GM12878 (cell line): ENCODE results near the gene CINP.

Experiments used
- IKZF2 ChIP-seq, 2 experiments: fragments of 450-650 bp; IDR thresholded peaks; 2 replicates each; pipeline ENCODE4 v1.6.1; 2017; ENCODE audit warnings: mild to moderate bottlenecking in 2 of 2, moderate library complexity in 2 of 2
- IRF4 ChIP-seq: IDR thresholded peaks from 2 replicates; pipeline ENCODE4 v1.6.1; 2011; ENCODE audit warnings: low read depth, low read length
- NFIC ChIP-seq: IDR thresholded peaks from 2 replicates; pipeline ENCODE4 v1.6.1; 2012; ENCODE audit warnings: low read depth, mild to moderate bottlenecking, inconsistent platforms, low read length, moderate library complexity
- PML ChIP-seq: IDR thresholded peaks from 2 replicates; pipeline ENCODE4 v1.6.1; 2012; ENCODE audit warnings: low read length, inconsistent platforms
- POLR2A ChIP-seq: IDR thresholded peaks from 2 replicates; pipeline ENCODE4 v1.6.1; 2011; ENCODE audit warnings: low read depth, mild to moderate bottlenecking, low read length
- POU2F2 ChIP-seq: IDR thresholded peaks from 3 replicates; pipeline ENCODE4 v1.6.1; 2011; ENCODE audit warnings: low read depth, mild to moderate bottlenecking, low read length, borderline replicate concordance
- SMC3 ChIP-seq: IDR thresholded peaks from 2 replicates; pipeline ENCODE4 v1.6.1; 2011; ENCODE audit warnings: low read length, improper control_type of control experiment, borderline replicate concordance
- STAT1 ChIP-seq: fragments of 450-650 bp; conservative IDR thresholded peaks from 2 replicates; pipeline ENCODE4 v1.6.1; 2014; ENCODE audit warnings: antibody characterized with exemption, mild to moderate bottlenecking
- TCF3 ChIP-seq: IDR thresholded peaks from 2 replicates; pipeline ENCODE4 v1.6.1; 2012; ENCODE audit warnings: low read depth, mild to moderate bottlenecking, low read length, borderline replicate concordance; ENCODE audit not compliant: insufficient read depth
- TF ChIP-seq, protein P1 (sequence below), 3 experiments: IDR thresholded peaks in 2 of 3; conservative IDR thresholded peaks in 1 of 3; 2 replicates each; pipeline ENCODE4 v1.5.1; 2011; ENCODE audit warnings: low read depth in 3 of 3, low read length in 3 of 3, mild to moderate bottlenecking in 3 of 3, control low read depth in 2 of 3, moderate library complexity in 2 of 3, inconsistent platforms in 1 of 3, mixed read lengths in 1 of 3; ENCODE audit not compliant: control insufficient read depth in 2 of 3, insufficient read depth in 1 of 3; ENCODE audit errors: extremely low read depth in 1 of 3
- TF ChIP-seq, protein P2 (sequence below): IDR thresholded peaks from 2 replicates; pipeline ENCODE4 v1.6.1; 2012; ENCODE audit warnings: mild to moderate bottlenecking, low read depth, low read length
- TF ChIP-seq, protein P3 (sequence below): IDR thresholded peaks from 2 replicates; pipeline ENCODE4 v1.6.1; 2011; ENCODE audit warnings: mild to moderate bottlenecking, low read depth, low read length, moderate library complexity; ENCODE audit not compliant: insufficient replicate concordance

DNA sequence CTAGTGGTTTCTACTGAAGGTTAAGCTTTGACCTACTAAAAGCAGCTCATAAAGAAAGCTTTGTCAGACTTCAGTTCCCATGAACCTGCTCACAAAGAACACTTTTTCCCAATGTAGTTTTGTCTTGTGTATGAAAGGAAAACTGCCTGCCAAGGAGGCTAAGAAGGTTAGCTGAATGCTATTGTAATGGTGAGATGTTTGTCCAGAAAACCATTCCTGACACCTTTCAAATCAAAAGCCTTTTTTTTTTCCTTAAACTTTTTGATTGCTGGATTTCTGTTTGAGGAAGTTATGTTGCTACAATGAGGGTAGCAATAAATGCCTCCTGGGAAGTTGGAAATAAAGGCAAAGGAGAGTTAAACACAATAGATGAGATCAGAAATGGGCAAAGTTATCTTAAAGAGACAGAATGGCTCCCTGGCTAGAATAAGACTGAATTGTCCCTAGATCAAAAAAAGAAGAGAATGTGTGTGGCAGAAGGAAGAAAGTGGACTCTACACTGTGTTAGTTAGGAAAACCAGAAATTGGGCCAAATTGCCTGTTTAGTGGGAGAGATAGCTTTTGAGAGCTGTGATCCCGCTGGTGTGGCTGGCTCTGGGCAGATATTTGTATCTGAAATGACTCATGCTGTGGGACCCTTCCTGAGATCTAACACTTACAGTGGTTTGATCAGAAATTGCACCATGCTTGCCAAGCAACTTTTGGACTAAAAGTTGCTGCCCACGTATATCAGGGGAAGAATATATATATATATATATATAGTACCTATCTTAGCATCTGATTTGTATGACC, 27.6 kb upstream of the CINP start:
- TF ChIP-seq, protein P1, sequence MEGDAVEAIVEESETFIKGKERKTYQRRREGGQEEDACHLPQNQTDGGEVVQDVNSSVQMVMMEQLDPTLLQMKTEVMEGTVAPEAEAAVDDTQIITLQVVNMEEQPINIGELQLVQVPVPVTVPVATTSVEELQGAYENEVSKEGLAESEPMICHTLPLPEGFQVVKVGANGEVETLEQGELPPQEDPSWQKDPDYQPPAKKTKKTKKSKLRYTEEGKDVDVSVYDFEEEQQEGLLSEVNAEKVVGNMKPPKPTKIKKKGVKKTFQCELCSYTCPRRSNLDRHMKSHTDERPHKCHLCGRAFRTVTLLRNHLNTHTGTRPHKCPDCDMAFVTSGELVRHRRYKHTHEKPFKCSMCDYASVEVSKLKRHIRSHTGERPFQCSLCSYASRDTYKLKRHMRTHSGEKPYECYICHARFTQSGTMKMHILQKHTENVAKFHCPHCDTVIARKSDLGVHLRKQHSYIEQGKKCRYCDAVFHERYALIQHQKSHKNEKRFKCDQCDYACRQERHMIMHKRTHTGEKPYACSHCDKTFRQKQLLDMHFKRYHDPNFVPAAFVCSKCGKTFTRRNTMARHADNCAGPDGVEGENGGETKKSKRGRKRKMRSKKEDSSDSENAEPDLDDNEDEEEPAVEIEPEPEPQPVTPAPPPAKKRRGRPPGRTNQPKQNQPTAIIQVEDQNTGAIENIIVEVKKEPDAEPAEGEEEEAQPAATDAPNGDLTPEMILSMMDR (IDR thresholded peaks at IDR 0.05 in 2 of 3, conservative IDR thresholded peaks at IDR 0.05 in 1 of 3; ENCODE audit: control insufficient read depth in 2 of 3, extremely low read depth in 1 of 3, insufficient read depth in 1 of 3, low read depth in 3 of 3, low read length in 3 of 3): no peak
- TF ChIP-seq TCF3 (no peak), IRF4 (no peak), POLR2A (no peak), SMC3 (no peak), STAT1 (no peak), POU2F2 (no peak), PML (no peak), IKZF2 (IDR thresholded peaks at IDR 0.05) (no peak), NFIC (no peak)
- TF ChIP-seq, protein P2, sequence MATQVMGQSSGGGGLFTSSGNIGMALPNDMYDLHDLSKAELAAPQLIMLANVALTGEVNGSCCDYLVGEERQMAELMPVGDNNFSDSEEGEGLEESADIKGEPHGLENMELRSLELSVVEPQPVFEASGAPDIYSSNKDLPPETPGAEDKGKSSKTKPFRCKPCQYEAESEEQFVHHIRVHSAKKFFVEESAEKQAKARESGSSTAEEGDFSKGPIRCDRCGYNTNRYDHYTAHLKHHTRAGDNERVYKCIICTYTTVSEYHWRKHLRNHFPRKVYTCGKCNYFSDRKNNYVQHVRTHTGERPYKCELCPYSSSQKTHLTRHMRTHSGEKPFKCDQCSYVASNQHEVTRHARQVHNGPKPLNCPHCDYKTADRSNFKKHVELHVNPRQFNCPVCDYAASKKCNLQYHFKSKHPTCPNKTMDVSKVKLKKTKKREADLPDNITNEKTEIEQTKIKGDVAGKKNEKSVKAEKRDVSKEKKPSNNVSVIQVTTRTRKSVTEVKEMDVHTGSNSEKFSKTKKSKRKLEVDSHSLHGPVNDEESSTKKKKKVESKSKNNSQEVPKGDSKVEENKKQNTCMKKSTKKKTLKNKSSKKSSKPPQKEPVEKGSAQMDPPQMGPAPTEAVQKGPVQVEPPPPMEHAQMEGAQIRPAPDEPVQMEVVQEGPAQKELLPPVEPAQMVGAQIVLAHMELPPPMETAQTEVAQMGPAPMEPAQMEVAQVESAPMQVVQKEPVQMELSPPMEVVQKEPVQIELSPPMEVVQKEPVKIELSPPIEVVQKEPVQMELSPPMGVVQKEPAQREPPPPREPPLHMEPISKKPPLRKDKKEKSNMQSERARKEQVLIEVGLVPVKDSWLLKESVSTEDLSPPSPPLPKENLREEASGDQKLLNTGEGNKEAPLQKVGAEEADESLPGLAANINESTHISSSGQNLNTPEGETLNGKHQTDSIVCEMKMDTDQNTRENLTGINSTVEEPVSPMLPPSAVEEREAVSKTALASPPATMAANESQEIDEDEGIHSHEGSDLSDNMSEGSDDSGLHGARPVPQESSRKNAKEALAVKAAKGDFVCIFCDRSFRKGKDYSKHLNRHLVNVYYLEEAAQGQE: no peak
- TF ChIP-seq, protein P3, sequence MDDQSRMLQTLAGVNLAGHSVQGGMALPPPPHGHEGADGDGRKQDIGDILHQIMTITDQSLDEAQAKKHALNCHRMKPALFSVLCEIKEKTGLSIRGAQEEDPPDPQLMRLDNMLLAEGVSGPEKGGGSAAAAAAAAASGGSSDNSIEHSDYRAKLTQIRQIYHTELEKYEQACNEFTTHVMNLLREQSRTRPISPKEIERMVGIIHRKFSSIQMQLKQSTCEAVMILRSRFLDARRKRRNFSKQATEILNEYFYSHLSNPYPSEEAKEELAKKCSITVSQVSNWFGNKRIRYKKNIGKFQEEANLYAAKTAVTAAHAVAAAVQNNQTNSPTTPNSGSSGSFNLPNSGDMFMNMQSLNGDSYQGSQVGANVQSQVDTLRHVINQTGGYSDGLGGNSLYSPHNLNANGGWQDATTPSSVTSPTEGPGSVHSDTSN: no peak
